CD4-positive, CD25-positive, alpha-beta regulatory T cell (primary cell): ENCODE results near the gene KLK7. TPM values are rescaled to one million over a fixed set of nuclear protein-coding genes. Genes with fewer than 3 reads are reported as not detected.
A peak's percentile ranks its signal among the peaks of the same experiment; 100 is the strongest.

ENCODE experiments used
- ATAC-seq, 2 donors: fragments of 150-1000 bp; cut with Tn5 transposase; one replicate each; pipeline ENCODE4 v1.10.0; 2021; ENCODE audit warnings: low read depth in 2 of 2, moderate number of reproducible peaks in 2 of 2, moderate library complexity in 1 of 2
- DNase-seq, 3 donors: peaks; one replicate each; pipeline versions ENCODE4 v3.0.0 to v3.0.0-alpha.2; 2012 to 2022; ENCODE audit warnings: mixed read lengths in 1 of 3
- H3K27ac ChIP-seq: one replicate; pipeline ENCODE4 v1.7.0; 2013; ENCODE audit warnings: mild to moderate bottlenecking, low read length; ENCODE audit not compliant: insufficient read depth, poor library complexity, severe bottlenecking
- H3K27me3 ChIP-seq: one replicate; pipeline ENCODE4 v1.7.0; 2013; ENCODE audit warnings: low read length; ENCODE audit not compliant: control insufficient read depth, insufficient read depth
- H3K36me3 ChIP-seq: one replicate; pipeline ENCODE4 v1.7.0; 2013; ENCODE audit warnings: mild to moderate bottlenecking, low read length, moderate library complexity; ENCODE audit not compliant: control insufficient read depth, insufficient read depth
- H3K4me1 ChIP-seq: 2 replicates; pipeline ENCODE4 v1.7.0; 2013; ENCODE audit warnings: mild to moderate bottlenecking, low read length; ENCODE audit not compliant: insufficient read depth, control insufficient read depth, poor library complexity, severe bottlenecking
- H3K4me3 ChIP-seq: one replicate; pipeline ENCODE4 v1.7.0; 2013; ENCODE audit warnings: low read depth, mild to moderate bottlenecking, low read length, moderate library complexity
- H3K9me3 ChIP-seq, 2 experiments: 1 replicate in 1 of 2; 2 replicates in 1 of 2; pipeline ENCODE4 v1.7.0; 2013; ENCODE audit warnings: low read length in 2 of 2, mild to moderate bottlenecking in 1 of 2, moderate library complexity in 1 of 2; ENCODE audit not compliant: control insufficient read depth in 2 of 2
- H3K27ac Mint-ChIP-seq, 3 donors: one replicate each; pipeline ENCODE4 v1.8.0; 2020 to 2022; ENCODE audit warnings: mild to moderate bottlenecking in 3 of 3, mixed read lengths in 3 of 3, moderate library complexity in 2 of 3
- H3K27me3 Mint-ChIP-seq: one replicate; pipeline ENCODE4 v1.8.0; 2022; ENCODE audit warnings: mild to moderate bottlenecking, mixed read lengths
- H3K36me3 Mint-ChIP-seq: one replicate; pipeline ENCODE4 v1.8.0; 2020; ENCODE audit warnings: mixed read lengths
- H3K4me1 Mint-ChIP-seq, 4 donors: one replicate each; pipeline ENCODE4 v1.8.0; 2020 to 2022; ENCODE audit warnings: mixed read lengths in 4 of 4, mild to moderate bottlenecking in 1 of 4
- H3K4me3 Mint-ChIP-seq, 4 donors: one replicate each; pipeline ENCODE4 v1.8.0; 2020 to 2022; ENCODE audit warnings: mild to moderate bottlenecking in 4 of 4, mixed read lengths in 4 of 4, moderate library complexity in 3 of 4
- H3K9me3 Mint-ChIP-seq, 7 donors: one replicate each; pipeline ENCODE4 v1.8.0; 2020 to 2022; ENCODE audit warnings: mixed read lengths in 7 of 7, mild to moderate bottlenecking in 3 of 7, moderate library complexity in 2 of 7
- polyA plus RNA-seq, 4 donors: library from polyadenylated mRNA; unstranded; fragments of 300-500 nt; fragmentation: Illumina TruSeq; gene quantifications; one replicate each; pipeline ENCODE4 v1.2.3, GENCODE V29; 2021
- total RNA-seq: library from RNA; stranded (reverse); gene quantifications from one replicate; pipeline ENCODE4 v1.2.3, GENCODE V29; 2022

The KLK7 gene
- total RNA-seq, result not detected
- polyA plus RNA-seq, result not detected

DNA sequence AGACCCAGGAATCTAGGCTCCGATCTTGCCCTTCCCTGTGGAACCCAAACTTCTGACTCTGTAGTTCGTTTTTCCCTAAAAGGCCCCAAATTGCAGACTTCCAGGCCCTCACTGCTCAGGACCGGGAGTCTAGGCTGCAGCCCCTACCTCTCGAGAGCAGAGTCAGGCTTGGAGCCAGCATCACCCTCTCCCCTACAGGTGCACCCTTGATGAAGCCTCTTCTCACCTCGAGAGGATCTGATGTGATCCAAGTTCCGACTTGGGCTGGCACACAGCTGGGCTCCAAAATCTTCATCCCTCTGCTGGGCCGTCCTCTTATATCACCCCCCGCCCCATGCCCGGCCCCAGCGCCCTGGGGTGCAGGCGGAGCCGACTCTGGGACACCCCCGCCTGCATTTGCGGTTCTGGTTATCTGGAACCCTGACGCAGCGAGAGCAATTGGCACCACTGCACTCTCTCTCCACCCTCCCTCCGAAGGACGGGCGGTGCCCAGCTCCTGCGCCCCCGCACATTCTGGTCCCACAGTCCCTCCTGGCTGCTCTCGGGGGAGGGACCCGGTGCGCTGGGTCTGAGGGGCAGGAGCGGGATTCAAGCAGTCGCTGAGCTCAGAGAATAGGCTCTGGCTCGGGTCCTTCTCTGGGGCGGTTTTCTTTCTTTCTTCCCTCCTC is at the start of gene KLK7:
Gene KLK7 (minus strand): TSS at position 293 of the 668 bp plus-strand sequence. CDS start 1,518 bp downstream, outside the sequence.
- ATAC-seq, result no peak

GRCh38 chr19:51031880-51032225 is 48.1 kb upstream of the KLK7 start:
- no peaks in the 10 kb centered on the region for H3K36me3 Mint-ChIP-seq
- Histone ChIP-seq H3K4me1 (no peaks in the 10 kb centered on the region), H3K27ac (no peak overlapping the region), H3K27me3 (no peaks in the 10 kb centered on the region), H3K9me3 (no peaks in the 10 kb centered on the region), H3K36me3 (no peaks in the 10 kb centered on the region), H3K4me3 (no peak overlapping the region)
- DNase-seq, result no peak
- peaks cover 0 to under 1% (median 0%) of the 10 kb centered on the region in 4 donors for H3K4me1 Mint-ChIP-seq
- H3K27ac Mint-ChIP-seq, result no peak overlapping the region
- peaks cover 27% of the 10 kb centered on the region for H3K27me3 Mint-ChIP-seq
- no peak overlapping the region for H3K4me3 Mint-ChIP-seq
- H3K9me3 Mint-ChIP-seq, result peaks cover 0 to 4% (median 0%) of the 10 kb centered on the region in 7 donors
- no peak for ATAC-seq

More for the DNA sequence above, at the start of gene KLK7:
- no peaks in the 10 kb centered on the region for H3K36me3 ChIP-seq
- Mint-ChIP-seq H3K4me3 (peak within 1 kb of the TSS in 1 of 4 donors; percentile 43), H3K27me3 (peaks cover 12% of the 10 kb centered on the region), H3K36me3 (no peaks in the 10 kb centered on the region), H3K27ac (no peak within 1 kb of the TSS), H3K4me1 (no peaks in the 10 kb centered on the region), H3K9me3 (peaks cover 0 to 4% (median 0%) of the 10 kb centered on the region in 7 donors)
- H3K9me3 ChIP-seq, result no peaks in the 10 kb centered on the region
- no peaks in the 10 kb centered on the region for H3K27me3 ChIP-seq
- no peak within 1 kb of the TSS for H3K4me3 ChIP-seq
- no peak within 1 kb of the TSS for H3K27ac ChIP-seq
- no peak for DNase-seq
- no peaks in the 10 kb centered on the region for H3K4me1 ChIP-seq

DNA sequence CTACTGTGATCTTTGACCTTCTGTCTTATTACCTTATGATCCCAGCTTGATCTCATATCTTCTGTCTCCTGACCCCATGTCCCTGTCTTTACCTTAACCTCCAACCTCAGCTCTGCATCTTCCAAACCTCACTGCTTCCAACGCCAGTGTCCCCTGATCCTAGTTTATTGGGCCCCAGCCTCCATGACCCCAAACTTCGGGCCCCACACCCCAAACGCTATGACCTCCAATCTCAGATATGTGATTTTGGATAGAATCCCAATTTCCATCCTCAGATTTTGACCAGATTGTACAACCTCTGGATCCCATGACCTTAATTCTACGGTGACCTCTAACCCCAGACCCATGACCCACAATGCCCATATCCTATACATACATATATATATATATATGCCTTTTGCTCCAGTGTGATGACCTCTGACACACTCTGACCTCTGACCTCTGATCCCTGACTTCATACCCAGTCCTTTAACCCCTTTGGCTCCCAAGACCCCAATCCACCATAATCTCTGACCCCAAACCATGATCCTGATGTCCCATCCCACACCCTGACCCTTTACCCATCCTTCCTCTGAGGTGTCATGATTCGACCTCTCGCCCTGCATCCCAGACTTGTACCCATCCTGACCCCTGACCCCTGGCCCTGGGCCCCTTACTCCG is 47.6 kb upstream of the KLK7 start:
- H3K36me3 ChIP-seq, result no peaks in the 10 kb centered on the region
- Mint-ChIP-seq H3K27ac (peak overlapping the region in 1 of 3 donors; percentile 57), H3K27me3 (peaks cover 26% of the 10 kb centered on the region)

DNA sequence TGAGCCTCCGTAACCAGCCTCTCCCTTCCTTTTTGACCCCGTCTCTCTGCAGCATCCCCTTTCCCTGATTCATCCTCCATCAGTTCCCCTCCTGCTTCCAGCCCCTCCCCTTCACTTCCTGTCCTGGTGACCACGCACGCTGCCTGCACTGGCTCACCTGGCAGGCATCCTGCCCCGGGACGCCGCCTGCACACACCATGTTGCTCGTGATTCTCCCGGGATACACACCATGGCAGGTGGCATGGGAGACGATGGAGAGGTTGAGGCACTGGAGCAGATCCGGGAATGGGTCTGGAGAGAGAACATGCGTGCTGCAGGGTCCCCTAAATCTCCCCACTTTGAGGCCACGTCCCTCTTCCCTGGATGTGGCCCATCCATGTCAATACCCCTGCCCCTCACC is 46.9 kb upstream of the KLK7 start:
- ATAC-seq (no peak), DNase-seq (no peak)
- H3K36me3 Mint-ChIP-seq, result no peaks in the 10 kb centered on the region
- H3K27ac Mint-ChIP-seq, result no peak overlapping the region
- Histone ChIP-seq H3K9me3 (no peaks in the 10 kb centered on the region), H3K4me3 (no peak overlapping the region), H3K27ac (no peak overlapping the region), H3K4me1 (no peaks in the 10 kb centered on the region), H3K36me3 (no peaks in the 10 kb centered on the region), H3K27me3 (no peaks in the 10 kb centered on the region)
- peaks cover 26% of the 10 kb centered on the region for H3K27me3 Mint-ChIP-seq
- H3K4me1 Mint-ChIP-seq, result peaks cover 0 to 2% (median 0%) of the 10 kb centered on the region in 4 donors
- peaks cover 0 to 3% (median 0%) of the 10 kb centered on the region in 7 donors for H3K9me3 Mint-ChIP-seq
- no peak overlapping the region for H3K4me3 Mint-ChIP-seq

More for the DNA sequence above, 47.6 kb upstream of the KLK7 start:
- Mint-ChIP-seq H3K4me1 (peaks cover 0 to 2% (median 0%) of the 10 kb centered on the region in 4 donors), H3K4me3 (no peak overlapping the region), H3K9me3 (peaks cover 0 to 4% (median 0%) of the 10 kb centered on the region in 7 donors), H3K36me3 (no peaks in the 10 kb centered on the region)
- H3K27ac ChIP-seq, result no peak overlapping the region
- no peaks in the 10 kb centered on the region for H3K27me3 ChIP-seq
- no peak for ATAC-seq
- H3K9me3 ChIP-seq, result no peaks in the 10 kb centered on the region
- no peak overlapping the region for H3K4me3 ChIP-seq
- H3K4me1 ChIP-seq, result no peaks in the 10 kb centered on the region
- DNase-seq, result no peak

DNA sequence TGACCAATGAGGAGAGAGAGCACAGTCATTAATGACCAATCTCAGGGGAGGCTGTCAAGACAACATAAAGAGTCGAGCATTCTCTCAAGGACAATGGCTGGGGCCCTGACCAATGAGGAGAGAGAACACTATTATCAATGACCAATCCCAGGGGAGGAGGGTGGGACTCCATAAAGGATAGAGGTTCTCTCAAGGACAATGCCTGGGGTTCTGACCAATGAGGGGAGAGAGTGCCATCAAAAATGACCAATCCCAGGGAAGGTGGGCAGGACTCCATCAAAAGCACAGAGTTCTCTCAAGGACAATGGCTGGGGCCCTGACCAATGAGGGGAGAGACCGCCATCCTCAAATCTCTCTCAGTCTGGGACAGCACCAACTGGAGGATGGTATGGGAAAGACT is 46.0 kb upstream of the KLK7 start:
- Histone ChIP-seq H3K36me3 (no peaks in the 10 kb centered on the region), H3K27me3 (no peaks in the 10 kb centered on the region), H3K4me1 (no peaks in the 10 kb centered on the region), H3K4me3 (no peak overlapping the region), H3K9me3 (no peaks in the 10 kb centered on the region), H3K27ac (no peak overlapping the region)
- H3K4me1 Mint-ChIP-seq, result peaks cover 0 to 2% (median 0%) of the 10 kb centered on the region in 4 donors
- peaks cover 0 to 1% (median 0%) of the 10 kb centered on the region in 7 donors for H3K9me3 Mint-ChIP-seq
- ATAC-seq, result no peak
- no peaks in the 10 kb centered on the region for H3K36me3 Mint-ChIP-seq
- H3K27ac Mint-ChIP-seq, result no peak overlapping the region
- DNase-seq, result no peak
- H3K4me3 Mint-ChIP-seq, result no peak overlapping the region
- peaks cover 20% of the 10 kb centered on the region for H3K27me3 Mint-ChIP-seq

- H3K27ac Mint-ChIP-seq, result no peak overlapping the region
- H3K27ac ChIP-seq, result no peak overlapping the region
- H3K27me3 ChIP-seq, result no peaks in the 10 kb centered on the region
- no peak overlapping the region for H3K4me3 Mint-ChIP-seq
- peaks cover 19% of the 10 kb centered on the region for H3K27me3 Mint-ChIP-seq
- H3K9me3 ChIP-seq, result no peaks in the 10 kb centered on the region
- no peaks in the 10 kb centered on the region for H3K36me3 Mint-ChIP-seq
- no peaks in the 10 kb centered on the region for H3K36me3 ChIP-seq
- H3K4me1 Mint-ChIP-seq, result peaks cover 0 to 2% (median 0%) of the 10 kb centered on the region in 4 donors
- no peak for ATAC-seq
- DNase-seq, result no peak
- H3K9me3 Mint-ChIP-seq, result no peaks in the 10 kb centered on the region
- H3K4me1 ChIP-seq, result no peaks in the 10 kb centered on the region
- H3K4me3 ChIP-seq, result no peak overlapping the region
Measured at GRCh38 chr19:51027873-51028272, 44.2 kb upstream of the KLK7 start.

DNA sequence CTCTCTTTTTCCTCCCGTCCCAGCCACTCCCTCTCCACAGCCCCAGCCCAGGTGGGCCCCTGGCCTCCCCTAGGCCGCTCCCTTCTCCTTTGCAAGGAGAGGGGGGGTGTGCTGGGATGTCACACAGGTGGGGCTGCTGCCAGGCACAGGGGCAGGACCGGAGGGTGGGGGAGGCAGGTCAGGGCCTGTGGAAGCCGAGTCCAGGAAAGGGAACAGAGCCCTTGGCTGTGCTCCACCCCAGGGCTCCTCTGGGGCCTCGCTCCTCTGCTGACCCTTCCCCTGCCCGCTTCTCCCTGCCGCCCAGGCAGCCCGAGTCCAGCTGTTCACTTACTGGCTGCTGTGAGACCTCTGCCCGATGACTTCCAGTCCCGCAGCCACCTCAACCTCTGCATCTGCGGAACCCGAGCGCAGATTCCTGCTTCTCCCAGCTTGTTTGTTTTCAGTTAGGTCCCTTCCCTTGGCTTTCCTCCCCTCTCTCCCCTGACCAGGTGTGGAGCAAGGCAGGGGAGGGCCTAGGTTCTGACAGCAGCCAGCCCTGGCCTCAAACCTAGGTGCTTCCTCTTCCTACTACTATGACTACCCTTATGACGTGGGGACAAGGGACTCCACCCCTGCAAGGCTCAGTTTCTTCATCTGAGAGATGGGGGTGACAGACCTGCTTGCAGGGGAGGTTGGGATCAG is 43.5 kb upstream of the KLK7 start:
- H3K9me3 ChIP-seq, result no peaks in the 10 kb centered on the region
- Mint-ChIP-seq H3K9me3 (no peaks in the 10 kb centered on the region), H3K4me1 (peaks cover 0 to 2% (median 0%) of the 10 kb centered on the region in 4 donors), H3K27me3 (peaks cover 23% of the 10 kb centered on the region), H3K36me3 (no peaks in the 10 kb centered on the region), H3K27ac (no peak overlapping the region), H3K4me3 (no peak overlapping the region)
- ATAC-seq (no peak), DNase-seq (no peak)
- H3K27me3 ChIP-seq, result no peaks in the 10 kb centered on the region
- no peaks in the 10 kb centered on the region for H3K36me3 ChIP-seq
- H3K4me3 ChIP-seq, result no peak overlapping the region
- no peak overlapping the region for H3K27ac ChIP-seq
- no peaks in the 10 kb centered on the region for H3K4me1 ChIP-seq
